Panc1 (cell line): ENCODE measurements around the gene PICALM.

Experiments
- CTCF ChIP-seq: fragments of 450-650 bp; IDR thresholded peaks from 2 replicates; pipeline ENCODE4 v1.5.1; 2017; ENCODE audit warnings: mild to moderate bottlenecking
- POLR2AphosphoS5 ChIP-seq: IDR thresholded peaks from 2 replicates; pipeline ENCODE4 v1.6.1; 2012; ENCODE audit warnings: mild to moderate bottlenecking, low read depth, low read length, moderate library complexity
- TCF7L2 ChIP-seq: IDR thresholded peaks from 2 replicates; pipeline ENCODE4 v1.6.1; 2011; ENCODE audit warnings: mild to moderate bottlenecking, low read depth, low read length, inconsistent platforms

GRCh38 chr11:86079421-86079820, 10.5 kb upstream of the PICALM start:
- TF ChIP-seq TCF7L2 (no peak), POLR2AphosphoS5 (no peak), CTCF (no peak)
